Measurements from ENCODE around the gene CGNL1.

Gene CGNL1

GRCh38 chr15:57354436-57355123, 21.7 kb upstream of the CGNL1 start:
- no peak for DNase-seq (ENCODE audit: low spot score)

DNA sequence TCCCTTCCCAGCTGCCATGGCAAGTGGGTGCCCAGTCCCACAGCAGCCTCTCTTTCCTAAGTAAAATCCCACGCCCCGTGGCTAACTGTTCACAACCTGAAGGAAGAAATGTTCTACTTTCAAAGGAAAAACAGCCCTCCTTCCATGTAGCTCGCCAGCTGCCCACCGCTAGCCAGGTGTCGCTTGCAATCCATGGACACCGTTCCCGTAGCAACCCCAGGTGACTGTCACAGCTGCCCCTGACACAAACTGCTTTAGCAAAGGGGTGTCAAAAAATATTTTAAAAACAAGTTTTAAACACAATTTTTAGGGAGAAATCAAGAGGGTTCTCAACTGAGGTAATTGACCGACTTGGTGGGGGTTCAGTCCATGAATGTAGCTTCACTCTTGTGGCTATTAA, 21.0 kb upstream of the CGNL1 start:
- DNase-seq (ENCODE audit: low spot score): no peak

GRCh38 chr15:57356178-57356577, 20.1 kb upstream of the CGNL1 start:
- DNase-seq (ENCODE audit: low spot score): no peak

- DNase-seq (ENCODE audit: low spot score): no peak
Observed at GRCh38 chr15:57356636-57357035, 19.7 kb upstream of the CGNL1 start.

- DNase-seq (ENCODE audit: low spot score): no peak
Observed at GRCh38 chr15:57357799-57358198, 18.5 kb upstream of the CGNL1 start.

GRCh38 chr15:57358571-57358970, 17.7 kb upstream of the CGNL1 start:
- DNase-seq (ENCODE audit: low spot score): no peak

- DNase-seq (ENCODE audit: low spot score): no peak
Observed at GRCh38 chr15:57363661-57364060, 12.6 kb upstream of the CGNL1 start.

DNA sequence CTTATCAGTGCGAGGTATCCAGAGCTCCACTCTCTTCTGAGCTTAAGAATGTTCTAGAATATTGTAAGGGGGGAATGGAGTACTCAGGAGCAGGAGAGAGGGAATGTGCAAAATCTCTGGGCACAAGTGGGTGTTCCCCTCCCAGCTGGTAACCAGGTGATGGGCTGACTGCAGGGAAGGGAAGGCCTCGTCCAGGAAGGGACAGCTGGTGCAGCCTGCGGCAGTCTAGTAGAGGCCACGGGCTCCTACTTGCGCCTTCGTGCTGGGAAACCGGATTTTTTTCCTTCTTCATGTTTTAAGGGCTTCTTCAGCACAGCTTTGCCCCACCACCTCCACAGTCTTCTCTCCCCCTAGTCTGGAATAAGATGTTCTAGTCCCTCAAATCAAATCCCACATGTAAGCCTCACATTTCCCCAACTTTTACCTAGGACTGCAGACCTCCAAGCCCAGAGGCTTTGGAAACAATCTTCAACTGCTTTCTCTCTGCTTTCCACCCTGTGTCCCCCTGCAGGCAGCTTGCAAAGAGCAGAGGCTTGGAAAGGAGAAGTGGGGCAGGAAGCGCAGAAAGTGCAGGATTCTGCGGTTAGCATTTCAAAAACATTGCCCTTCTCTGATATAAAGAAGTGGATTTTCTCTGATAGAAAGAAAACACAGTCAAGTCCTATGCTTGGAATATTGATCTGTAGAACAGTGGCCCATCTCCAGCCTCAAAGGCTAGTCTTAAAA, 11.9 kb upstream of the CGNL1 start:
- DNase-seq (ENCODE audit: low spot score): no peak

- DNase-seq (ENCODE audit: low spot score): no peak
Observed at GRCh38 chr15:57367556-57367955, 8.7 kb upstream of the CGNL1 start.

DNA sequence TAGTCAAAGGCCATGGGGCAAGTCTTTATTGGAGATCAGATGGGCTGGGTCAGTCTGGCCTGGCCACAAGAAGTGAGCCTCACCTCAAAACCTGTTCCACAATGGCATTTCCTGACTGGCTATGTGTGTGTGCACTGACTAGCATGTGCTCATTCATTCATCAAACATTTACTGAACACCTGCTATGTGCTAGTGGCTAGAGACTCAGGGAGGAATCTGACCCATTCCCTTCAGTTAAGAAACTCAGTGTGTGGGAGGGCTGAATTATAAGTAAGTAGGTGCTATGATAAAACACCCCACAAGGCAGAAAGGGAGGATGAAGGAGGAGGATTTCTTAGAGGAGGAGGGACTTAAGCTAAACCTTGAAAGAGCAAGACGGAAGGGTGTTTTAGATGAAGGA, 5.4 kb upstream of the CGNL1 start:
- no peak for DNase-seq (ENCODE audit: low spot score)

GRCh38 chr15:57373251-57373881, 2.9 kb upstream of the CGNL1 start:
- no peak for DNase-seq (ENCODE audit: low spot score)

DNA sequence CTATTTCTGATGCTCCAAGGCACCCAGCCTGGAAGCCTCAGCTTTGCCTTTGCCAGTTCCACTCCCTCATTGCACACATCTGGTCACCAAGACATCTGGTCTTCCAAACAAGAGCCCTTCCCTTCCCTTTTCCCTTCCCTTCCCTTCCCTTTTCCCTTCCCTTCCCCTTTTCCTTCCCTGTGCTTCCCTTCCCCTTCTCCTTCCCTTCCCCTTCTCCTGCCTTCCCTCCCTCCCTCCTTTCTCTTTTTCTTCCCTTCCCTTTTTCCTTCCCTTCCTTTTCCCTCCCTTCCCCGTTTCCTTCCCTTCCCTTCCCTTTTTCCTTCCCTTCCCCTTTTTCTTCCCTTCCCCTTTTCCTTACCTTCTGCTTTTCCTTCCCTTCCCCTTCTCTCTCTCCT, 2.4 kb upstream of the CGNL1 start:
- DNase-seq (ENCODE audit: low spot score): no peak

GRCh38 chr15:57376696-57377477, 582 bp downstream of the CGNL1 start:
- DNase-seq (ENCODE audit: low spot score): no peak

DNA sequence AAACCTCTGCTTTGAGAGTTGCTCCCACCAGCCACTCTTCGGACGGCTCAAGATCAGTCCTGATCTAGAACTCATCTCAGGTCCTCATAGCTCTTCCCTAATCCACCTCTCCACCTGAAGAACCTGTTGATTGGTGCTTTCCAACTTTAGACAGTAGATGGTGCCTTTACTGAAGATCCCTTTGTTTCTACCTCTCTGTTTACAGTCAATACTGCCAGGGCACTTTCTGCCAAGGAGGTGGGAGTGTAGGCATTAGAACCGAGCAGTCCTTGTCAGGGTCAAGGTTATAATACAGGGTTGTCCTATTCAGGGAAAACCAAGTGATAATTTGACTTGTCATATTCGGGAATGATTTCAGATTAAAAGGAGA, 1.2 kb downstream of the CGNL1 start:
- no peak for DNase-seq (ENCODE audit: low spot score)

- DNase-seq (ENCODE audit: low spot score): no peak
Observed at GRCh38 chr15:57379487-57379886, 3.2 kb downstream of the CGNL1 start.

GRCh38 chr15:57380854-57381253, 4.5 kb downstream of the CGNL1 start:
- no peak for DNase-seq (ENCODE audit: low spot score)

DNA sequence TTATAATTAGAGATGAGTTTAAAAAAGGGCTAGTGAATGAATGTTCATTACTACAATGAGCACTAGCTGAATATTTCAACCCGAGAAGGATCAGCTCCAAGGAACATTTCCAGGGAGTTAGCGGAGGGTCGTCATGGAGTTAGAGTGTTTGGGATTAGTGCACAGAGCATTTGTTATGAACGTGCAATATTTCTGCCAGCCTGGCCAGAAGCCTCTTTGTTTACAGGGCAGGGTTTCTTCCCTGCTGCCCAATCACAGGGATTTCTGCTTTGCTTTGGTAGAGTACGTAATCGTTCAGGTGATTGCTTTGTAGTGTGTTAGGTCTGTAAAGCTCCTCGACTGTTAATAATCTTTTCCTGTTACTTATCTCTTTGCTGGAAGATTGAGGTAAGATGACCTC, 5.9 kb downstream of the CGNL1 start:
- no peak for DNase-seq (ENCODE audit: low spot score)

DNA sequence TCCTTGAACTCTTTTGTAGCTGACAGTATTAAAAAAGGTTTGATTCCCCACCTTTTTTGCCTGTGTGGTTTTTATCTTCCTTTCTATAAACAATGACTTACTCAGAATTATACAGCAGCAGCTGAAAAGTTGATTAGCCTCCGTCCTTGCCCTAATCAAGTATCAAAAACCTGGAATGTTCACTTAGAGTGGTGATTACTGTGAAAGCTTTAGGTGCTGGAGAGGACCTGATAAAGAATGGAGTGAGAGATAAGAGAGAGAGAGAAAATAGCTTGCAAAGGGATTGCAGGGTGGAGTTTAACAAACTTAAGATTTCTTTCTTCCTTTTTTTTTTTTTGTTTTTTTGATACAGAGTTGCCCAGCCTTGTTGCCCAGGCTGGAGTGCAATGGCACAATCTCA, 6.7 kb downstream of the CGNL1 start:
- DNase-seq (ENCODE audit: low spot score): no peak

DNA sequence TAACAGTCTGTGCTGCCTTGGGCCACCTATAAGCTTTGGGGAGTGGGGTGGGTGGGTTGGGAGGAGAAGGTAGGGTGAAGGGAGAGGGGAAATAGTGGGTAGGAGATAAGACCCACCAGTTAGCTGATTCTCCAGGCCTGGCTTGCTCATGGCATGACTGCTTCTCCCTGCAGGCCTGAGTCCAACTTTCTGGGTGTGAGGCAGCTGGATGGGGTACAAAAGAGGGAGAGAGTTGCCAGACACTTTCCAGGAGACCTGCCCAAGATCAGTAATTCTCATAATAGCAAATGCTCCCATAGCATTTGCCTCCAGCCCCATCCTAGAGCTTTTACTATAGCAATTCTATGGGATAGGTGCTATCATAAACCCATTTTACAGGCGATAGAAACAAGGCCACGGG, 7.7 kb downstream of the CGNL1 start:
- DNase-seq (ENCODE audit: low spot score): no peak

- no peak for DNase-seq (ENCODE audit: low spot score)
Observed at GRCh38 chr15:57384816-57385215, 8.5 kb downstream of the CGNL1 start.

- DNase-seq (ENCODE audit: low spot score): no peak
Observed at GRCh38 chr15:57385923-57386390, 9.7 kb downstream of the CGNL1 start.

- no peak for DNase-seq (ENCODE audit: low spot score)
Observed at GRCh38 chr15:57386976-57387375, 10.7 kb downstream of the CGNL1 start.

All from CD4-positive, alpha-beta T cell treated with Interleukin-6 at 100 ng/mL for 8 hours (primary cell).